Measurements from ENCODE around the gene ACOT7. TPM values are rescaled to one million over a fixed set of nuclear protein-coding genes. Genes with fewer than 3 reads are reported as not detected.
"Not testable (repeated sequence)": the region's sequence is repeated elsewhere in the genome, so short reads cannot be mapped to it uniquely, and the experiment has no call there.

The ACOT7 gene
- total RNA-seq, 1 donor from 2014 or later, result 38.8 TPM

GRCh38 chr1:6384135-6384534 lies 9.4 kb downstream of the ACOT7 start:
- no peaks in the 10 kb centered on the region for H3K36me3 ChIP-seq
- no peak for DNase-seq (ENCODE audit: extremely low spot score in 2 of 2)
- TF ChIP-seq POLR2A (IDR thresholded peaks at IDR 0.05), result no peak
- TF ChIP-seq CTCF (IDR thresholded peaks at IDR 0.05), result no peak
- no peak for TF ChIP-seq POLR2AphosphoS5 (IDR thresholded peaks at IDR 0.05; ENCODE audit: insufficient read depth in 1 of 2, low read depth in 1 of 2)
- H3K4me1 ChIP-seq, result no peaks in the 10 kb centered on the region
- no peaks in the 10 kb centered on the region for H3K27me3 ChIP-seq
- intact Hi-C loops (cut with DNase I), result no loop called here
- no peak overlapping the region for H3K4me3 ChIP-seq
- H3K27ac ChIP-seq, result no peak overlapping the region
- H3K9me3 ChIP-seq, result no peaks in the 10 kb centered on the region

- intact Hi-C loops (cut with DNase I), result no loop called here
- TF ChIP-seq POLR2AphosphoS5 (IDR thresholded peaks at IDR 0.05; ENCODE audit: insufficient read depth in 1 of 2, low read depth in 1 of 2) (no peak), POLR2A (IDR thresholded peaks at IDR 0.05) (no peak), CTCF (IDR thresholded peaks at IDR 0.05) (no peak)
- H3K4me3 ChIP-seq, result no peak overlapping the region
- no peak for DNase-seq (ENCODE audit: extremely low spot score in 2 of 2)
- H3K27me3 ChIP-seq, result no peaks in the 10 kb centered on the region
- H3K4me1 ChIP-seq, result no peaks in the 10 kb centered on the region
- no peaks in the 10 kb centered on the region for H3K36me3 ChIP-seq
- no peaks in the 10 kb centered on the region for H3K9me3 ChIP-seq
- H3K27ac ChIP-seq, result no peak overlapping the region
Observed at GRCh38 chr1:6380037-6380436, 13.5 kb downstream of the ACOT7 start.

- no peak for TF ChIP-seq POLR2AphosphoS5 (IDR thresholded peaks at IDR 0.05; ENCODE audit: insufficient read depth in 1 of 2, low read depth in 1 of 2)
- no peak for TF ChIP-seq POLR2A (IDR thresholded peaks at IDR 0.05)
- no peak for TF ChIP-seq CTCF (IDR thresholded peaks at IDR 0.05)
- H3K4me1 ChIP-seq, result no peaks in the 10 kb centered on the region
- no peak overlapping the region for H3K4me3 ChIP-seq
- H3K27me3 ChIP-seq, result no peaks in the 10 kb centered on the region
- no peaks in the 10 kb centered on the region for H3K36me3 ChIP-seq
- intact Hi-C loops (cut with DNase I), result no loop called here
- DNase-seq (ENCODE audit: extremely low spot score in 2 of 2), result no peak
- no peak overlapping the region for H3K27ac ChIP-seq
- no peaks in the 10 kb centered on the region for H3K9me3 ChIP-seq
Observed at GRCh38 chr1:6378096-6378746, 15.3 kb downstream of the ACOT7 start.

- Histone ChIP-seq H3K4me1 (no peaks in the 10 kb centered on the region), H3K4me3 (no peak overlapping the region), H3K36me3 (no peaks in the 10 kb centered on the region), H3K27ac (no peak overlapping the region), H3K9me3 (no peaks in the 10 kb centered on the region), H3K27me3 (no peaks in the 10 kb centered on the region)
- no peak for DNase-seq (ENCODE audit: extremely low spot score in 2 of 2)
- TF ChIP-seq CTCF (IDR thresholded peaks at IDR 0.05), result no peak
- no peak for TF ChIP-seq POLR2AphosphoS5 (IDR thresholded peaks at IDR 0.05; ENCODE audit: insufficient read depth in 1 of 2, low read depth in 1 of 2)
- TF ChIP-seq POLR2A (IDR thresholded peaks at IDR 0.05), result no peak
- intact Hi-C loops (cut with DNase I), result no loop called here
Observed at GRCh38 chr1:6373961-6374720, 19.4 kb downstream of the ACOT7 start.

- intact Hi-C loops (cut with DNase I); H3K36me3 ChIP-seq; H3K4me1 ChIP-seq; H3K27ac ChIP-seq; DNase-seq (ENCODE audit: extremely low spot score in 2 of 2); H3K9me3 ChIP-seq; H3K27me3 ChIP-seq; H3K4me3 ChIP-seq: not testable (repeated sequence)
Observed at GRCh38 chr1:6372236-6372635, 21.3 kb downstream of the ACOT7 start.
